Measurements from ENCODE around the gene JMJD6.

GRCh38 chr17:76678330-76678729 lies 48.1 kb downstream of the JMJD6 start:
- TF ChIP-seq POLR2AphosphoS5 (IDR thresholded peaks at IDR 0.05; ENCODE audit: low read depth, low read length) = no peak; the same call in 1 of the 2 replicates
- TF ChIP-seq TAF1 (IDR thresholded peaks at IDR 0.05; ENCODE audit: borderline replicate concordance, insufficient read depth, low read length) = no peak
- TF ChIP-seq REST (IDR thresholded peaks at IDR 0.05; ENCODE audit: insufficient read depth in 1 of 2, low read depth in 2 of 2, low read length in 2 of 2) = no peak
